Hepatocyte (in vitro differentiated cells): ENCODE data around the gene PHACTR2.
"Not testable (repeated sequence)": the region's sequence is repeated elsewhere in the genome, so short reads cannot be mapped to it uniquely, and the experiment has no call there.

Experiments used
- CTCF ChIP-seq: fragments of 200-600 bp; sonication (generic); IDR thresholded peaks from 2 replicates; pipeline ENCODE4 v1.5.1; 2016; ENCODE audit warnings: antibody characterized with exemption, mild to moderate bottlenecking; ENCODE audit not compliant: poor library complexity
- EZH2 ChIP-seq: fragments of 200-600 bp; sonication (generic); IDR thresholded peaks from 2 replicates; pipeline ENCODE4 v1.6.1; 2016; ENCODE audit warnings: antibody characterized with exemption, mild to moderate bottlenecking, borderline replicate concordance
- EZH2phosphoT487 ChIP-seq: fragments of 200-600 bp; sonication (generic); IDR thresholded peaks from one replicate; pipeline ENCODE4 v1.6.1; 2018; ENCODE audit warnings: antibody characterized with exemption, mild to moderate bottlenecking, low read depth, moderate library complexity; ENCODE audit not compliant: unreplicated experiment, severe bottlenecking

GRCh38 chr6:143871202-143871730 is 193.5 kb downstream of the PHACTR2 start:
- TF ChIP-seq CTCF, EZH2phosphoT487, EZH2: not testable (repeated sequence)
